Karpas-422 (cell line): ENCODE data around the gene SGMS1. TPM values are rescaled to one million over a fixed set of nuclear protein-coding genes. Genes with fewer than 3 reads are reported as not detected.
"Not testable (repeated sequence)": the region's sequence is repeated elsewhere in the genome, so short reads cannot be mapped to it uniquely, and the experiment has no call there.

ENCODE experiments used
- DNase-seq: peaks from one replicate; pipeline ENCODE4 v3.0.0-alpha.2; 2015
- H2AFZ ChIP-seq: fragments of 200-600 bp; sonication (generic); 2 replicates; pipeline ENCODE4 v1.6.1; 2014; ENCODE audit warnings: antibody characterized with exemption, low read length, mixed read lengths
- H3K27ac ChIP-seq: fragments of 200-600 bp; sonication (generic); 2 replicates; pipeline ENCODE4 v1.5.1; 2014; ENCODE audit warnings: mild to moderate bottlenecking, low read length, moderate library complexity
- H3K27me3 ChIP-seq: fragments of 200-600 bp; sonication (generic); 2 replicates; pipeline ENCODE4 v1.6.1; 2014; ENCODE audit warnings: low read length, mixed read lengths
- H3K36me3 ChIP-seq: fragments of 200-600 bp; sonication (generic); 2 replicates; pipeline ENCODE4 v1.6.1; 2014; ENCODE audit warnings: low read length, mixed read lengths; ENCODE audit not compliant: insufficient read depth
- H3K4me1 ChIP-seq: fragments of 200-600 bp; sonication (generic); 2 replicates; pipeline ENCODE4 v1.6.1; 2014; ENCODE audit warnings: mild to moderate bottlenecking, low read length, mixed read lengths
- H3K4me2 ChIP-seq: fragments of 200-600 bp; sonication (generic); 2 replicates; pipeline ENCODE4 v1.6.1; 2014; ENCODE audit warnings: low read length, low read depth, mild to moderate bottlenecking; ENCODE audit not compliant: poor library complexity, severe bottlenecking
- H3K4me3 ChIP-seq: fragments of 200-600 bp; sonication (generic); 2 replicates; pipeline ENCODE4 v1.5.1; 2014; ENCODE audit warnings: mild to moderate bottlenecking, antibody characterized with exemption, low read length, mixed read lengths
- H3K79me2 ChIP-seq: fragments of 200-600 bp; sonication (generic); 2 replicates; pipeline ENCODE4 v1.6.1; 2014; ENCODE audit warnings: mild to moderate bottlenecking, low read length, mixed read lengths
- H3K9ac ChIP-seq: fragments of 200-600 bp; sonication (generic); 2 replicates; pipeline ENCODE4 v1.6.0; 2014; ENCODE audit warnings: low read length
- H3K9me2 ChIP-seq: fragments of 200-600 bp; sonication (generic), shearing (Covaris generic); replicated peaks from 2 replicates; pipeline ENCODE4 v1.6.0; 2014; ENCODE audit warnings: mild to moderate bottlenecking, low read length, moderate library complexity; ENCODE audit not compliant: insufficient read depth
- H3K9me3 ChIP-seq: fragments of 300-700, 200-600 bp; sonication (generic); 2 replicates; pipeline ENCODE4 v1.6.1; 2014; ENCODE audit warnings: low read length, mixed read lengths
- H4K20me1 ChIP-seq: fragments of 200-600 bp; sonication (generic); 2 replicates; pipeline ENCODE4 v1.6.1; 2014; ENCODE audit warnings: mild to moderate bottlenecking, antibody characterized with exemption, low read length, low read depth; ENCODE audit not compliant: insufficient read depth
- total RNA-seq: library from RNA; depleted of rRNA; stranded (reverse); fragments of >200 nt; shearing (Covaris generic); gene quantifications from 2 replicates; pipeline ENCODE4 v1.2.3, GENCODE V29; 2014; ENCODE audit warnings: low replicate concordance; rRNA removed

The SGMS1 gene
- total RNA-seq: 2.9 and 7.9 TPM in 2 replicates

- peaks cover 39% of the 10 kb centered on the region for H3K4me1 ChIP-seq
- H3K9ac ChIP-seq: peak within 1 kb of the TSS; percentile 79
- no peaks in the 10 kb centered on the region for H3K27me3 ChIP-seq
- peak within 1 kb of the TSS; percentile 80 for H3K4me3 ChIP-seq
- peak; percentile 92 for DNase-seq
- H3K9me3 ChIP-seq: no peaks in the 10 kb centered on the region
- H3K36me3 ChIP-seq: no peaks in the 10 kb centered on the region
- H3K79me2 ChIP-seq: no peaks in the 10 kb centered on the region
- H2AFZ ChIP-seq: peak within 1 kb of the TSS; percentile 92
- no peaks in the 10 kb centered on the region for H3K9me2 ChIP-seq
- peak within 1 kb of the TSS; percentile 72 for H3K27ac ChIP-seq
- H3K4me2 ChIP-seq: peak within 1 kb of the TSS; percentile 97
- peaks cover 28% of the 10 kb centered on the region for H4K20me1 ChIP-seq
These were observed at the start of gene SGMS1 for GRCh38 chr10:50623663-50624412. SGMS1 (minus strand) TSS chr10:50623956; CDS start chr10:50344114, 279,842 bp downstream.

GRCh38 chr10:50672152-50672551 is 48.4 kb upstream of the SGMS1 start:
- not testable (repeated sequence) for H3K79me2 ChIP-seq, H2AFZ ChIP-seq, H3K4me3 ChIP-seq, H3K9me3 ChIP-seq, H3K27ac ChIP-seq, H3K36me3 ChIP-seq, H3K4me2 ChIP-seq, H3K9me2 ChIP-seq, H3K4me1 ChIP-seq, H3K9ac ChIP-seq, H3K27me3 ChIP-seq, DNase-seq, H4K20me1 ChIP-seq

GRCh38 chr10:50671645-50672044 is 47.9 kb upstream of the SGMS1 start:
- H3K27me3 ChIP-seq, H3K36me3 ChIP-seq, H3K4me3 ChIP-seq, H3K9me3 ChIP-seq, H3K4me1 ChIP-seq, H3K4me2 ChIP-seq, H4K20me1 ChIP-seq, H3K79me2 ChIP-seq, H3K9ac ChIP-seq, H3K27ac ChIP-seq, H3K9me2 ChIP-seq, H2AFZ ChIP-seq, DNase-seq: not testable (repeated sequence)

GRCh38 chr10:50669957-50670356 is 46.2 kb upstream of the SGMS1 start:
- not testable (repeated sequence) for H3K36me3 ChIP-seq, H2AFZ ChIP-seq, H3K9me3 ChIP-seq, DNase-seq, H4K20me1 ChIP-seq, H3K79me2 ChIP-seq, H3K4me2 ChIP-seq, H3K4me1 ChIP-seq, H3K27me3 ChIP-seq, H3K9ac ChIP-seq, H3K27ac ChIP-seq, H3K9me2 ChIP-seq, H3K4me3 ChIP-seq

GRCh38 chr10:50667353-50667752 is 43.6 kb upstream of the SGMS1 start:
- H3K36me3 ChIP-seq, H3K79me2 ChIP-seq, DNase-seq, H3K9me2 ChIP-seq, H4K20me1 ChIP-seq, H2AFZ ChIP-seq, H3K4me2 ChIP-seq, H3K4me3 ChIP-seq, H3K9ac ChIP-seq, H3K9me3 ChIP-seq, H3K27me3 ChIP-seq, H3K27ac ChIP-seq, H3K4me1 ChIP-seq: not testable (repeated sequence)

- not testable (repeated sequence) for H4K20me1 ChIP-seq, H3K36me3 ChIP-seq, H3K9ac ChIP-seq, H3K9me3 ChIP-seq, H2AFZ ChIP-seq, H3K27ac ChIP-seq, H3K27me3 ChIP-seq, H3K4me2 ChIP-seq, DNase-seq, H3K4me3 ChIP-seq, H3K9me2 ChIP-seq
- H3K4me1 ChIP-seq: peaks cover 16% of the 10 kb centered on the region
- peaks cover 15% of the 10 kb centered on the region for H3K79me2 ChIP-seq
These were observed 38.7 kb upstream of the SGMS1 start for GRCh38 chr10:50662420-50662819.

- H3K9me2 ChIP-seq, H3K27me3 ChIP-seq, H3K9ac ChIP-seq, H3K4me2 ChIP-seq, H3K27ac ChIP-seq, H2AFZ ChIP-seq, H3K9me3 ChIP-seq, H4K20me1 ChIP-seq, DNase-seq, H3K36me3 ChIP-seq, H3K4me3 ChIP-seq: not testable (repeated sequence)
- Histone ChIP-seq H3K4me1 (peaks cover 16% of the 10 kb centered on the region), H3K79me2 (peaks cover 15% of the 10 kb centered on the region)
These were observed 37.8 kb upstream of the SGMS1 start for GRCh38 chr10:50661563-50661962.

- H3K27me3 ChIP-seq, H3K9me3 ChIP-seq, H3K36me3 ChIP-seq, H3K9me2 ChIP-seq, H4K20me1 ChIP-seq, H3K27ac ChIP-seq: not testable (repeated sequence)
- peak overlapping the region; percentile 83 for H3K4me2 ChIP-seq
- H3K4me3 ChIP-seq: peak overlapping the region; percentile 72
- peak overlapping the region; percentile 72 for H3K9ac ChIP-seq
- H3K79me2 ChIP-seq: peaks cover 15% of the 10 kb centered on the region
- DNase-seq: peak; percentile 93
- peaks cover 16% of the 10 kb centered on the region for H3K4me1 ChIP-seq
- peak overlapping the region; percentile 95; the same call in 1 of the 2 replicates for H2AFZ ChIP-seq
These were observed 36.3 kb upstream of the SGMS1 start for GRCh38 chr10:50659865-50660730.
